Nephron progenitor cell (in vitro differentiated cells): ENCODE data around the gene TBC1D24.
"Not testable (repeated sequence)": the region's sequence is repeated elsewhere in the genome, so short reads cannot be mapped to it uniquely, and the experiment has no call there.

Experiments used
- DNase-seq: peaks from one replicate; pipeline ENCODE4 v3.0.0; 2021
- H3K27ac Mint-ChIP-seq: 2 replicates; pipeline ENCODE4 v1.8.0; 2021; ENCODE audit warnings: mild to moderate bottlenecking, moderate library complexity, mixed read lengths
- H3K27me3 Mint-ChIP-seq: 2 replicates; pipeline ENCODE4 v1.8.0; 2021; ENCODE audit warnings: mild to moderate bottlenecking, low read depth, mixed read lengths; ENCODE audit not compliant: poor library complexity
- H3K36me3 Mint-ChIP-seq: 2 replicates; pipeline ENCODE4 v1.8.0; 2021; ENCODE audit warnings: low read depth, mixed read lengths
- H3K4me1 Mint-ChIP-seq: 2 replicates; pipeline ENCODE4 v1.8.0; 2021; ENCODE audit warnings: mixed read lengths
- H3K4me3 Mint-ChIP-seq: 2 replicates; pipeline ENCODE4 v1.8.0; 2021; ENCODE audit warnings: mild to moderate bottlenecking, moderate library complexity, mixed read lengths
- H3K9me3 Mint-ChIP-seq: 2 replicates; pipeline ENCODE4 v1.8.0; 2021; ENCODE audit warnings: mild to moderate bottlenecking, moderate library complexity, mixed read lengths
- CTCF ChIP-seq: fragments of 200-600 bp; sonication (generic); IDR thresholded peaks from 2 replicates; pipeline ENCODE4 v1.5.0; 2021; ENCODE audit warnings: antibody characterized with exemption

The TBC1D24 gene

GRCh38 chr16:2531371-2531695 is 56.4 kb downstream of the TBC1D24 start, which contains the start of gene CEMP1:
Gene CEMP1 (minus strand): TSS chr16:2531408. CDS start chr16:2531073, 335 bp downstream.
- Mint-ChIP-seq H3K36me3 (no peaks in the 10 kb centered on the region), H3K4me3 (peak within 1 kb of the TSS; percentile 89), H3K9me3 (no peaks in the 10 kb centered on the region), H3K4me1 (peaks cover 12% of the 10 kb centered on the region), H3K27ac (no peak within 1 kb of the TSS), H3K27me3 (peaks cover 5% of the 10 kb centered on the region)
- DNase-seq = no peak
- no peak for TF ChIP-seq CTCF

- H3K27me3 Mint-ChIP-seq = peaks cover 5% of the 10 kb centered on the region
- no peaks in the 10 kb centered on the region for H3K36me3 Mint-ChIP-seq
- no peak overlapping the region for H3K27ac Mint-ChIP-seq
- TF ChIP-seq CTCF = no peak
- H3K4me3 Mint-ChIP-seq = peak overlapping the region; percentile 89
- H3K9me3 Mint-ChIP-seq = no peaks in the 10 kb centered on the region
- peaks cover 17% of the 10 kb centered on the region for H3K4me1 Mint-ChIP-seq
- peak; percentile 97 for DNase-seq
These were observed 57.0 kb downstream of the TBC1D24 start for GRCh38 chr16:2531696-2532493.

- Mint-ChIP-seq H3K27ac (peak overlapping the region; percentile 78), H3K9me3 (no peaks in the 10 kb centered on the region), H3K4me1 (peaks cover 22% of the 10 kb centered on the region), H3K27me3 (peaks cover 5% of the 10 kb centered on the region), H3K36me3 (no peaks in the 10 kb centered on the region), H3K4me3 (peak overlapping the region; percentile 89)
- DNase-seq = no peak
- TF ChIP-seq CTCF = no peak
These were observed 57.7 kb downstream of the TBC1D24 start for GRCh38 chr16:2532494-2533141.

GRCh38 chr16:2533142-2533755 is 58.3 kb downstream of the TBC1D24 start:
- H3K27me3 Mint-ChIP-seq, DNase-seq, H3K36me3 Mint-ChIP-seq, H3K9me3 Mint-ChIP-seq: not testable (repeated sequence)
- Mint-ChIP-seq H3K27ac (peak overlapping the region; percentile 78), H3K4me3 (peak overlapping the region; percentile 89), H3K4me1 (peaks cover 22% of the 10 kb centered on the region)

- Mint-ChIP-seq H3K27ac (no peak overlapping the region), H3K36me3 (no peaks in the 10 kb centered on the region), H3K27me3 (peaks cover 5% of the 10 kb centered on the region), H3K4me1 (peaks cover 26% of the 10 kb centered on the region), H3K9me3 (no peaks in the 10 kb centered on the region), H3K4me3 (peak overlapping the region; percentile 69)
- DNase-seq = no peak
- no peak for TF ChIP-seq CTCF
These were observed 59.0 kb downstream of the TBC1D24 start for GRCh38 chr16:2533912-2534311.

- H3K36me3 Mint-ChIP-seq, H3K27me3 Mint-ChIP-seq, DNase-seq, H3K9me3 Mint-ChIP-seq, H3K27ac Mint-ChIP-seq: not testable (repeated sequence)
- peaks cover 31% of the 10 kb centered on the region for H3K4me1 Mint-ChIP-seq
- H3K4me3 Mint-ChIP-seq = peak overlapping the region; percentile 69
These were observed 59.4 kb downstream of the TBC1D24 start for GRCh38 chr16:2534335-2534734.
